Esophagus muscularis mucosa (tissue), 4 donors: ENCODE measurements around the gene PDCD1.

ENCODE experiments used
- CTCF ChIP-seq, 3 experiments: fragments of 200-600 bp in 2 of 3; fragments of 450-650 bp in 1 of 3; sonication (generic) in 2 of 3; IDR thresholded peaks; one replicate each; pipeline ENCODE4 v1.5.1; 2017 to 2019; ENCODE audit warnings: antibody characterized with exemption in 3 of 3, mild to moderate bottlenecking in 2 of 3, moderate library complexity in 1 of 3
- EP300 ChIP-seq: sonication (generic); formaldehyde crosslinking; IDR thresholded peaks from one replicate; pipeline ENCODE4 v1.6.1; 2017; ENCODE audit warnings: antibody characterized with exemption
- POLR2A ChIP-seq: fragments of 450-650 bp; IDR thresholded peaks from one replicate; pipeline ENCODE4 v1.6.1; 2017; ENCODE audit warnings: antibody characterized with exemption, moderate library complexity, mild to moderate bottlenecking, low read depth

- TF ChIP-seq CTCF (IDR thresholded peaks at IDR 0.05): no peak
- no peak for TF ChIP-seq EP300
- no peak for TF ChIP-seq POLR2A
These were observed 26.2 kb upstream of the PDCD1 start for GRCh38 chr2:241884951-241885290.
